GM18517 (cell line): Measurements from ENCODE around the gene SARDH.
"Not testable (repeated sequence)": the region's sequence is repeated elsewhere in the genome, so short reads cannot be mapped to it uniquely, and the experiment has no call there.

Source experiments
- ATAC-seq: cut with Tn5 transposase; IDR thresholded peaks from one replicate; pipeline ENCODE4 v1.9.1; 2021; ENCODE audit warnings: mild to moderate bottlenecking, moderate library complexity; ENCODE audit not compliant: unreplicated experiment

The SARDH gene

GRCh38 chr9:133777068-133777791, 39.1 kb upstream of the SARDH start:
- no peak for ATAC-seq

- ATAC-seq: no peak
These were observed 38.1 kb upstream of the SARDH start for GRCh38 chr9:133775951-133776905.

- ATAC-seq: no peak
These were observed 37.1 kb upstream of the SARDH start for GRCh38 chr9:133775291-133775690.

GRCh38 chr9:133774799-133775198, 36.6 kb upstream of the SARDH start:
- ATAC-seq: no peak

GRCh38 chr9:133773889-133774655, 35.9 kb upstream of the SARDH start:
- no peak for ATAC-seq

GRCh38 chr9:133772581-133772980, 34.4 kb upstream of the SARDH start:
- ATAC-seq: no peak

GRCh38 chr9:133771486-133772482, 33.6 kb upstream of the SARDH start:
- ATAC-seq: no peak

- no peak for ATAC-seq
These were observed 32.1 kb upstream of the SARDH start for GRCh38 chr9:133770076-133770777.

- no peak for ATAC-seq
These were observed 31.4 kb upstream of the SARDH start for GRCh38 chr9:133769511-133770075.

GRCh38 chr9:133768859-133769510, 30.8 kb upstream of the SARDH start:
- no peak for ATAC-seq

- no peak for ATAC-seq
These were observed 30.3 kb upstream of the SARDH start for GRCh38 chr9:133768371-133768858.

- no peak for ATAC-seq
These were observed 29.5 kb upstream of the SARDH start for GRCh38 chr9:133767625-133768024.

- no peak for ATAC-seq
These were observed 28.9 kb upstream of the SARDH start for GRCh38 chr9:133767008-133767407.

GRCh38 chr9:133766234-133766633, 28.1 kb upstream of the SARDH start:
- ATAC-seq: not testable (repeated sequence)

GRCh38 chr9:133763272-133764183, 25.4 kb upstream of the SARDH start:
- no peak for ATAC-seq

GRCh38 chr9:133762488-133763271, 24.5 kb upstream of the SARDH start:
- ATAC-seq: no peak
